ENCODE results near the gene UBE2L3. TPM values are rescaled to one million over a fixed set of nuclear protein-coding genes. Genes with fewer than 3 reads are reported as not detected.

Gene UBE2L3
- total and polyA plus RNA-seq, 2 of the 8 experiments (the other 6 are each of a cell fraction or from before 2014, with no cell fraction given), result 63.5 to 90.0 TPM

DNA sequence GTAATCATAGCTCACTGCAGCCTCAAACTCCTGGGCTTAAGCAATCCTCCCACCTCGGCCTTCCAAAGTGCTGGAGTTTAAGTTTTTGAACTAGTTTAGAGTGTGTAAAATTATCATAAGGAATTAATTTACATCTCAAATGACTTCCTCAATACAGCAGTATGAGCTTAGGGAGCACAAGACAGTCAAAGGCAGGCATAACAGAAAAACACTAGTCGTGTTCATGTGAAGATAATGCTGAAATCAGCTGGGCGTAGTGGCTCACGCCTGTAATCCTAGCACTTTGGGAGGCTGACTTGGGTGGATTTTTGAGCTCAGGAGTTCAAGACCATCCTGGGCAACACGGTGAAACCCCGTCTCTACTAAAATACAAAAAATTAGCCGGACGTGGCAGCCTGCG, 36.5 kb downstream of the UBE2L3 start:
- Histone ChIP-seq H3K4ac (replicated peaks; ENCODE audit: insufficient read length, low read depth, low read length) (no peak overlapping the region), H2BK20ac (ENCODE audit: low read length) (no peak overlapping the region), H2BK12ac (ENCODE audit: low read depth, low read length) (no peak overlapping the region), H3K4me2 (ENCODE audit: insufficient read depth in 1 of 2, low read depth in 2 of 2, low read length in 2 of 2) (no peak overlapping the region), H3K4me1 (replicated peaks in 1 of 4; ENCODE audit: control insufficient read depth in 3 of 4, insufficient read depth in 4 of 4, low read length in 3 of 4) (no peaks in the 10 kb centered on the region), H2BK15ac (ENCODE audit: low read length) (no peak overlapping the region), H4K91ac (replicated peaks; ENCODE audit: insufficient read length, low read length) (no peak overlapping the region), H3K27ac (ENCODE audit: low read depth, low read length) (no peak overlapping the region), H2BK5ac (ENCODE audit: low read depth, low read length) (no peak overlapping the region), H3K9ac (replicated peaks in 1 of 4; ENCODE audit: extremely low read depth in 1 of 4, low read depth in 3 of 4, low read length in 3 of 4) (no peak overlapping the region), H3K4me3 (ENCODE audit: extremely low read depth in 1 of 4, insufficient read depth in 2 of 4, low read depth in 3 of 4, low read length in 4 of 4) (no peak overlapping the region), H2AFZ (ENCODE audit: low read length) (no peak overlapping the region), H2BK120ac (replicated peaks; ENCODE audit: low read depth, low read length) (no peak overlapping the region), H3K27me3 (replicated peaks in 1 of 4; ENCODE audit: control insufficient read depth in 3 of 4, extremely low read depth in 1 of 4, insufficient read depth in 3 of 4, low read length in 3 of 4) (no peaks in the 10 kb centered on the region), H3K23ac (ENCODE audit: insufficient read length) (no peak overlapping the region), H3K18ac (ENCODE audit: extremely low read depth, low read length) (no peak overlapping the region), H3K23me2 (ENCODE audit: low read depth, low read length) (no peaks in the 10 kb centered on the region; the same call in 1 of the 2 replicates), H3K79me1 (ENCODE audit: low read depth, low read length) (peaks cover 23% of the 10 kb centered on the region), H4K8ac (ENCODE audit: extremely low read depth, insufficient read depth, low read length) (no peak overlapping the region), H3K79me2 (ENCODE audit: control insufficient read depth in 1 of 2, insufficient read depth in 2 of 2, low read length in 2 of 2) (peaks cover 12 to 71% of the 10 kb centered on the region in 2 experiments), H4K5ac (ENCODE audit: insufficient read length, low read depth, low read length) (no peak overlapping the region), H4K20me1 (replicated peaks in 1 of 2; ENCODE audit: control insufficient read depth in 1 of 2, insufficient read depth in 2 of 2, low read length in 2 of 2) (peaks cover 27 to 35% of the 10 kb centered on the region in 2 experiments), H3K9me3 (ENCODE audit: insufficient read depth in 2 of 2, low read depth in 1 of 2, low read length in 1 of 2) (no peaks in the 10 kb centered on the region), H3K14ac (ENCODE audit: insufficient read length) (no peak overlapping the region), H2AK5ac (ENCODE audit: low read depth, low read length) (no peak overlapping the region), H3K56ac (replicated peaks; ENCODE audit: insufficient read length, low read depth, low read length) (no peak overlapping the region), H3K36me3 (ENCODE audit: control insufficient read depth in 2 of 4, insufficient read depth in 4 of 4, low read length in 3 of 4) (0 out of 8 replicates have a peak, but pooled peaks cover 0 to 2% (median 0%) of the 10 kb centered on the region in 4 experiments)
- ChIA-PET CTCF (ENCODE audit: partially characterized antibody) (interaction anchor here (0.8 to 6.6 kb wide), 9 partner anchors 10 to 168 kb away, joined by 3 to 35 read pairs (median 9); partner anchors contain the start of genes SDF2L1 and YDJC), POLR2A (ENCODE audit: partially characterized antibody) (interaction anchor here (0.6 to 1.2 kb wide), 2 partner anchors 15 to 18 kb away, joined by 3 to 4 read pairs; no protein-coding TSS in a partner anchor)
- WGBS, 2 experiments (ENCODE audit: extremely low coverage in 1 of 2, insufficient coverage in 1 of 2, insufficient read length in 1 of 2, insufficient replicate concordance in 2 of 2, low coverage in 1 of 2, low lambda C conversion rate in 2 of 2, missing lambda C conversion rate in 1 of 2), result 89% methylated on average over 9 of the region's 9 CpGs; no CpG with 5 or more reads in 1 of the 2 experiments
- TF ChIP-seq SAP30 (IDR thresholded peaks at IDR 0.05; ENCODE audit: insufficient read depth, insufficient replicate concordance, low read length), result no peak
- no peak for TF ChIP-seq TCF12 (IDR thresholded peaks at IDR 0.05; ENCODE audit: low read depth, low read length)
- no peak for TF ChIP-seq RFX5 (IDR thresholded peaks at IDR 0.05; ENCODE audit: borderline replicate concordance, low read depth, low read length)
- no peak for TF ChIP-seq SIRT6 (IDR thresholded peaks at IDR 0.05; ENCODE audit: low read length)
- no peak for TF ChIP-seq USF2 (IDR thresholded peaks at IDR 0.05; ENCODE audit: low read length)
- no peak for TF ChIP-seq CREB1 (IDR thresholded peaks at IDR 0.05)
- DNase-seq (ENCODE audit: low read depth in 1 of 2, low spot score in 2 of 2) (no peak), FAIRE-seq (no peak)
